SH-SY5Y (cell line): Measurements from ENCODE around the gene ZBTB38.

ENCODE experiments used
- GATA2 ChIP-seq: IDR thresholded peaks from 2 replicates; pipeline ENCODE4 v1.6.1; 2011; ENCODE audit warnings: mild to moderate bottlenecking, low read depth, low read length
- GATA3 ChIP-seq: IDR thresholded peaks from 2 replicates; pipeline ENCODE4 v1.6.1; 2011; ENCODE audit warnings: low read depth, mild to moderate bottlenecking, low read length, moderate library complexity

ZBTB38 gene

DNA sequence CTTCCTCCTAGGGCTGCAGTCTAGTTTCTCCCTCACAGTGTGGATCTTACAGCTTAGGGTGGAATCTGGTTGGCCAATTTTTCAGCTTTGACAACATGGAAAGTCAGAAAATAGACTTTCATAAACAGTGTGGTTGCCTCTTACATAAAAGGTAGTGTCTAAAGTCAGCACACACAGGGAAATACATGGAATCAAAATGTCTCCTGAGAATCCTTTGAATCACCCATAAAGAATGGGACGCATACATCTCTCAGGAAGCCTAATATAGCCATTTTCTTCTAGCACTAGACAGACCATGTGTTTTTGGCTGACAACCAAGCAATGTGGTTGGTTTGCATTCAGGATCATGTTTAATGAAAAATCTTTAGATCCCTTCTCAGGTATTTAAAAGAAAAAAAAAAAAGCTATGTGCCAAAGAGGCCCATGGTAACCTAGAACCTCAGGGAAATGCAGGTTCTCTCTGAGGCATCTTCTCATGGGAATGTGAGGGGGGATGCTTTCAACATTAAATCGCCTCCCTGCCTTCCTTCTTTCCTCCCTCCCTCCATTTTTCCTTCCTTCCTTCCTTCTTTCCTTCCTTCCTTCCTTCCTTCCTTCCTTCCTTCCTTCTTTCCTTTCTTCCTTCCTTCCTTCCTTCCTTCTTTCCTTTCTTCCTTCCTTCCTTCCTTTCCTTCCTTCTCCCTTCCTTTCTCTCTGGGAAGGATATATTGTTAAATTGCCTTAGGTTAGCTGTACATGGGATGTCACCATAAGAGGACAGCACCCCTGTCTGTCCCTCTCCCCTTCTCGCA lies 34.3 kb upstream of the ZBTB38 start:
- TF ChIP-seq GATA3: no peak

DNA sequence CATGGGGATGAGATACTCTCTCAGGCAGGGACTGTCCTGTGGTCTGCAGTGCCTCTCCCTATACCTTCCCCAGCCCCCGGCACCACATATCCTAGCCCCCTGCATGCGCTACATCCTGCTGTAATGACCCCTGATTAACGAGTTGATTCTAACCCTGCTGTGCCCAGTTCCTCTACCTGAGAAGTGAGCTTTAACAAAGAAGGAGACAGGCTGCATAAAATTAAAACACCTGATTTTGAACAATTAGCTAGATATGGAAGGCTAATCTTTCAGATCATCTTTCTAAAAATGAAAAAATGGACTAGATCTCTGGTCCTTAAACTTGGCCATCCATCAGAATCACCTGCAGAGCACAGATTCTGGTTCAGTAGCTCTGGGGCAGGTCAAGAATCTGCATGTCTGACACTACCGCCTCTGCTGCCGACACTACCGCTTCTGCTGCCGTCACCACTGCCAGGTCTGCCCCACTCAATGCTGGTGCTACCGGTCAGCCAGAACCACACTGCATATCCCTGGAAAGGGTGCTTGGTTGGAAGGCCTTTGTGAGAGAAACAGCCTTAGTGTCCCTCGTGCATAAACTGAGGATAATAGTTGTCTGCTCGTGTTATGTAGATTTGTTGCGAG lies 33.6 kb upstream of the ZBTB38 start:
- TF ChIP-seq GATA3: no peak
- TF ChIP-seq GATA2: no peak

DNA sequence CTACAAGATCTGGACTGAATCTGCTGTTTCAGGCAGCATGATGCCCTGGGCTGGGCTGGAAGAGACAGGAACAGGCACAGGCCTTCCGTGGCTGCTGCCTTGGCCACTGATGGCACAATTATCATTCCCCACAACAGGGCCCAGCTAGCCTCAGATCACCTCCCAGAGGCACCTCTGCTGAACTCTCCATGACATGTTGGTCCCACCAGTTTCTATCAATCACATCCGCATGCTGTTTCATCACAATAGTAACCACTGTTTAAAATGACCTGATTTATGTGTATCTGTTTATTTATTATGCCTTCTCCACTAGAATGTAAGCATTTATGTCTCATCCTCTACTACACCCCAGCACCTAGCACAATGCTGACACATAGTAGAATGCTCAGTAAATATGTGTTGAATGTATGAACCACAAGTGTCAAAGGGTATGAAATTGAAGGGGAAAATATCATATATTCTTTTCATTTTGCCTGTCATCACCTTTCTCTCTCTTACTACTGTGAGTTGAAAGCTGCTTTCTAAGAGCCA lies 32.7 kb upstream of the ZBTB38 start:
- no peak for TF ChIP-seq GATA3
- TF ChIP-seq GATA2: no peak

DNA sequence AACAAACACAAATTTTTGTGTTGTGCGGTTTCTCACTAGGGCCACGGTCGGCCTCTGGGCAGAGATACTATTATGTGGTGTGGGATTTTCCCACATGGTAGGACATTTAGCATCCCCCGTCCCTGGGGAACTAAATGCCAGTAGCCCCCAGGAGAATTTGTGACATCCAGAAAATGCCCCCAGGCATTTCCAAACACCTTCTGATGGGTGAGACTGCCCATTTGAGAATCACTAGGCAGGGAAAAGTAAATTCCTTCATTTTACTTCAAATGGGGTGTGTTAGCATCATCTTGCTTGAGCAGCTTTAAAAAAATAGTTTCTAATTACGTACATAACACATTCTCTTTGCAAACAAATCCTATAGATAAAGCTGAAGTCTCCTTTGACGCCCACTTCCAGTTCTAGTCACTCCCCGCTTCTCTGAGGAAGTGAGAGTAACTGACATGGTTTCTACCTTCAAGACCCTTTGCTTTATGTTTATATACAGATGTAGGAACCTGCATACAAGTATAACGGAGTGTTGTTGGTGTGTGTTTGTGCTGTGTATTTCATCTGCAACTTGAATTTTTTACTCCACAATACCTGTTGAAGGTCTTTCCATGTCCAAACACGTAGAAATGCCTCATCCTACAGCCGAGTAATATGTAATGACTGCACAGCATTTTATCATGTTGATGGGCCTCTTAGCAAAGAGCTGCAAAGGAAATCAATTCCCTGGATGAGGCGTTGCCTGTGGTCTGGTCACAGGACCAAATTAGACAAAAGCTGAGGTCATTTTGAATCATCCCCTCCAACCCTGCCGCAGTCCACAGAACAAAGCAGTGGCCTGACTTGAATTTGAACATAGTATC lies 31.4 kb upstream of the ZBTB38 start:
- TF ChIP-seq GATA3 (no peak), GATA2 (no peak)

DNA sequence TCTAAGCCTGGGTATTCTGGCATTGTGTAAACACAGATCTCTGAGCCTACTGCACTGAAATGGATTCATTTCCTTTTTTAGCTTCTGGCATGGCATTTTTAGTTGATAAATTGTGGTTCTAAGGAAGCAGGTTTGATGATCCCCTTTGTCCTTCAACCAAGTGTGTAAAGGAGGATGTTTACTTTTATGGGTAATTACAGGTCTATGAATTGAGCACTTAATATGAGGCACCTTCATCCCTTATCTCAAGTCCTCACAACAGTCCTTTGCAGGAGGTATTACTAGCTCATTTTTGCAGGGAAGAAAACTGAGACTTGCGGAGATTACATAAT lies 30.8 kb upstream of the ZBTB38 start:
- TF ChIP-seq GATA3 (no peak), GATA2 (no peak)

DNA sequence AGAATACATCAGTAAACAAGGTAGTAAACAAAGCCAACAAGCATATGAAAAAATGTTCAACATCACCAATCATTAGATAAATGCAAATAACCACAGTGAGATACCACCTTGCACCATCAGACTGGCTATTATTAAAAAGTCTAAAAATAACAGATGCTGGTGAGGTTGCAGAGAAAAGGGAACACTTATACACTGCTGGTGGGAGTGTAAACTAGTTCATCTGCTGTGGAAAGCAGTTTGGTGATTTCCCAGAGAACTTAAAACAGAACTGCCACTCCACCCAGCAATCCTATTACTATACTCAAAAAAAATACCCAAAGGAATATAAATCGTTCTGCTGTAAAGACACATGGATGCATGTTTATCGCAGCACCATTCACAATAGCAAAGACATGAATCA lies 30.3 kb upstream of the ZBTB38 start:
- TF ChIP-seq GATA3 (no peak), GATA2 (no peak)

DNA sequence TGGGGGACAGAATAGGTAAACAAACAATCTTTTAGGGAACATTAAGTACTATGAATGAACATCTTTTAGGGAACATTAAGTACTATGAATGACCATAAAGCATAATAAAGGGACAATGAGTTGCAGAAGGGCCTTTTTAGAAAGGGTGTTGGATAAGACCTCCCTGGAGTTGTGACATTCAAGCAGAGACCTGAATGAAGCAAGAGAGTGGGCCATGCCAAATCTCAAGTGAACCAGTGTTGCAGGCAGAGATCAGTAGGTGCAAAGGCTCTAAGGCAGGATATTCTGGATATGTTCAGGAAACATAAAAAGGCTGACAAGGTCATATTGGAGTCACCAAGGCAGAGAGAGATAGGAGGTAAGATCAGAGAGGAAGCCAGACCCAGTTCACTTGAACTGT lies 29.4 kb upstream of the ZBTB38 start:
- TF ChIP-seq GATA2 (no peak), GATA3 (no peak)

DNA sequence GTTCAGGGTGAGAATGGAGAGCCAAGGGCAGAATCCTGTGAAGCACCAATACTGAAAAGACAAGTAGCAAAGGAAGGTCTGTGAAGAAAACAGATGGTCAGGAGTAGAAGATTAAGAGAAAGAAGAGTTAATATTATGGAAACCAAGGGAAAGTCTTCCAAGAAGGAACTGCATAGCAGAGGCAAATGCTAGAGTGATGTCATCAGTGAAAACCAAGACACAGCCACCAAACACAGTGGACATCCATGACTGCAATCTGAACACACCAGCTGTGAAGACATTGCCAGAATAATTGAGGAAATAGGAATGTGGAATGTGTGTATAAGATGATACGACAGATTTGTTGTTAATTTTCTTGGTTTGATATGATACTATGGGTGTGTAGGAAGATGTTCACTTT lies 26.8 kb upstream of the ZBTB38 start:
- no peak for TF ChIP-seq GATA2
- TF ChIP-seq GATA3: no peak

DNA sequence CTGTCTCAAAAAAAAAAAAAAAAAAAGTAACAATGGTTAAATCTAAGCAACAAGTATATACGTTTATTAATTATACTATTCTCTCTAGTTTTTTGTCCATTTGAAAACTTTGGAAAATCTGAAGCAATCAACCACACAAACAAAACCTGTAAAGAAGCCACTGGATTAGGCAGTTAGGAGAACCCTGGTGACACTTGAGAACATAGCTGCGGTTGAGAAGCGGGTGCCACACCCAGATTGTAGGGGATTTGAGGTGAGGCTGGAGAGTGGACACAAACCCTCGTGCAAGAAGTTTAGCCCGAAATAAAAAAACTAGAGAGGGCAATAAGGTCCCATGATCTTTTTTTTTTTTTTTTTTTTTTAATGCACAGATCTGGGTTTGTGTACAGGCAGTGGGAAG lies 25.9 kb upstream of the ZBTB38 start:
- TF ChIP-seq GATA3 (no peak), GATA2 (no peak)

DNA sequence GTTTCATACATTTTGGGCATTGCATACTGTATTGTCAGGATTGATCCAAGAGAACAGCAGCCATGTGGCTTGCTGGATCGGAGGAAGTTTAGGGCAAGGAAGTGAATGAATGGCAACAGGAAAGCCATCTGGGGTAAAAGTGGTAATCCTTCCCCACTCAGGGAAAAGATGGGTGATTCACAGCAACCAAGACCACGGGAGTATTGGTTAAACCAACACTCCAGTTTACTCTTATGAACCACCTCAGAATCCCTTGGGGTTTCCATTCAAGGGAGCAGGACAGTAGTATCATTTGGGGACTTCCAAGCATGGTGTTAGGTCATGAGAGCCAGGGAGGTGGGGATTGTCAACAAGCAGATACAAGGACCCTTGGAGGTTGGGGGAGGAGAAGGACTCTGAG lies 25.2 kb upstream of the ZBTB38 start:
- TF ChIP-seq GATA2 (no peak), GATA3 (no peak)

DNA sequence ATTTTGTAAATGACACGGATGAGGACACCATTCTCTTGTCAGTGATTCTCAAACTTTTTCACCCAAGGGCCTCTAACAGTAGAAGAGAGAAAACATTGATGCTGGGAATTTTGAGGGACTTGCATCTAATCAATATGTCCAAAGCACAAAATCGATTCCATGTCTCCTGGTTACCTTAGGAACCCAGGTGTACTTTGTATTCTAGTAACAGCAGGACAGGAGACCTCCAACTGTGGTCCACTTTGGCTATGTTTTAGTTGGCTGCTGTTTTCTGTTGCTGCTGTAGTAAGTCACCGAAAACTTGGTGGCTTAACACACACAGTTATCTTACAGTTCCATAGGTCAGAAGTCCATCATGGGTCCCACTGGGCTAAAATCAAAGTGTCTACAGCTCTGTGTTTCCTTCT lies 24.4 kb upstream of the ZBTB38 start:
- TF ChIP-seq GATA3 (no peak), GATA2 (no peak)

DNA sequence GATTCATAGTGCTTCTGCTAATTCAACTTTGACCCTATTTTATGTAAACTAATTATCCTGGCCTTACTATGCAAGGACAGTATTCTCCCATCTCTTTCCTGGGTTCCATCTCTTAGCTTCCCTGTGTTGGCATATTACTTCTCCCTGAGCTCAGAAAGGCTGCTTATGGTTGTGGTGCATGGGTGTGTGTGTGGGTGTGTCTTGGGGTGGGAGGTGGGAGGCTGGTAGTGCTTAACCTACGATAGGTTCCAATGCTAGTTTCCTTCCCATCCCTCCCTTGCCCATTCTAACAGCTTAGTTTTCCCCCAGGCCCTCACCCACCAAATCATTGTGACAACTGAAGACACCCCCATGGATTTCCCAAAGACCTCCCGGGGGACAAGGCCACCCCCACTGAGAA lies 22.8 kb upstream of the ZBTB38 start:
- TF ChIP-seq GATA3 (no peak), GATA2 (no peak)

DNA sequence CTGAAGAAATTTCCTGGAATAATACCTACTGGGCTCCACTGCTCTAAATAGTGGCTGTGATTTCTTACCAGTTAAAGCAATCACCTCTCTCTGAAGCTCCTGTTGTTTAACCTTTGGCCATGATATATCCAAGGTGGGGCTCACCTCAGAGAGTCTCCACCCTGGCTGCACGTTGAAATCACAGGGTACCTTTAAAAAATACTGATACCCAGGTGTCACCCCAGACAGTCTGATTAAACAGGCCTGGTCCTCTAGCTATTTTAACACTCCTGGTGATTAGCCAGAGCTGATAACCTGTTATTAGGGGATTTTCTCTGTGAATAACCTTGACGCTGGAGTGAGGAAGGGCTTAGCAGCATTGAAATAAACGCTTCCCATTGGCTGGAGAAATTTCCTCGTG lies 22.3 kb upstream of the ZBTB38 start:
- TF ChIP-seq GATA3 (no peak), GATA2 (no peak)

DNA sequence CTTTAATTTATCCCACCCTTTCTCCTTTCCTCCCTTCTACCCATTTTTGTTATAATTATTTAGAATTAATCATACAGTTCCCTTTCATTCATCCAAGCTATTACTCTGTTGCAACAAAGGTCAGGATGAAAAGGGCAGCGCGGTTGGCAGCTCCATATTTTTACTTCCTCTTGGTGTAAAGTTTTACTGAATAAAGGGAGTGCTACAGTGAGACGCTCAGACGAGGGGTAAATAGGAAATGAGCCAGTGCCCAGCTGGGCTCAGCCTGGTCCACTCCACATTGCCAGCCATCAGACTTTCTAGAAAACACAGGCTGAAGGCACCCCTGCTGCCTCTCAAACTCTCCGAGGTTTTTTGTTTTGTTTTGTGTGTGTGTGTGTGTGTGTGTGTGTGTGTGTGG lies 21.9 kb upstream of the ZBTB38 start:
- TF ChIP-seq GATA3: no peak
- no peak for TF ChIP-seq GATA2

DNA sequence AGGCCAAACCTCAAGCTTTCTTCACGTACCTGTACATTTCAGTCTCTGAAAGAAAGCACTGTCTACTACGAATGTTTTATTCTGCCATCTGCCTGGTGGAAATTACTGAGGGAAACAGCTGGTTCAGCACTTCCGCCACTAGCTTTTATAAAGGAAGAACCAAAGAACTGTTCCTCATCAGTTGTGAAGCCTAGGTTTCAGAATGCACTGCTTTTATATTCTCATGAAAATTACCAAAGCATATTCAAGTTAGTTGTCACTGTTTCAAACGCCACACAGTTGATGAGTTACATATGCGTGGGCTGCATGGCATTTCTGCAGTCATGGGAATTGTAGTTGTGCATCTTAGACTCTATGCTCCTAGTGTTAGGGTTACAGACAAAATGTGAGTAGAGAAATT lies 21.5 kb upstream of the ZBTB38 start:
- no peak for TF ChIP-seq GATA2
- TF ChIP-seq GATA3: no peak

DNA sequence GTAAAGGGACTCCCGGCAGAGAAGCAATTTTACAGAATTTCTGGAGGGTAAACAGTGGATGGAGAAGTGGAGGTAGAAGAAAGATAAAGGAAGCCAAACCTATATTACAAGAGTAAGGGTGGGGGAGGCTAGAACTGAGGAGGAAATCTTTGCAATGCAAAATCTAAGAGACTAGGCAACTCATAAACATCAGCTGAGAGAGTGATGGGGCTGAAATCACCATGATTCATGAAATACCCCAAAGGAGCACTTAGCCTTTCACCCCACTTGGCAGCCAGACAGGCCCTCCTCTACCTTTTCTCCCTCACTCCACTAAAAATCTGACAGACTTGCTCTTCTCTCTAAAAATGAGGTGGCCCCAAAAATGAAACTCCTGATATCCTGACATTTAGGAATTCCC lies 19.5 kb upstream of the ZBTB38 start:
- TF ChIP-seq GATA2 (no peak), GATA3 (no peak)
